Activated CD8-positive, alpha-beta memory T cell treated with anti-CD3 and anti-CD28 coated beads, Interleukin-2, amount 50 U/mL, for 4 hours (primary cell): ENCODE data around the gene UTP15.

Experiments used
- DNase-seq: peaks from one replicate; pipeline ENCODE4 v3.0.0-alpha.2; 2020

The UTP15 gene

GRCh38 chr5:73582285-73583145, 17.0 kb downstream of the UTP15 start:
- no peak for DNase-seq

GRCh38 chr5:73587923-73588322, 22.4 kb downstream of the UTP15 start:
- DNase-seq: no peak

DNA sequence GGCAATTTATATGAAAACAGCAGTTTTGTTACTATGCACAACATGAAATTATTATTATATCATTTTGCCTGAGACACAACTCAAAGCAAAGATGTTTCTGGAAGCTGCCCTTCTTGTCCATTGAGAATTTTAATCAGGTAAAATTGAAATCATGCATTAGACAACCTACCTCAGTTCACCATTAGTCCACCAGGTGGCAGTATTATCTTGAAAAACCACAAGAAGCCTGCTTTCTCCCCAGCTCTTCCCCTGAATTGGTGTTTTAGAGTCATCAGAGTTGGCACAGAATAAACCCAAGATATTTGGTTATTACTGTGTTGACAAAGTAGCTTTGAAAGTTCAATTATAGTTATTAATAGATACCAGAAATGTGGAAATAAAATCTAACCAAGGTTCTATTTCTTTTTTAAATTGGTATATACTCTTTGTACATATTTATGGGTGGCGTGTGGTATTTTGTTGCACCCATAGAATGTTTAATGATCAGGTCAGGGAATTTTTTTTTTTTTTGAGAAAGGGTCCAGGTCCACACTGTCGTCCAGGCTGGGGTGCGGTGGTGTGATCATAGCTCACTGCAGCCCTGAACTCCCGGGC, 25.7 kb downstream of the UTP15 start:
- DNase-seq: peak; percentile 23

- DNase-seq: no peak
Measured at GRCh38 chr5:73591698-73592501, 26.4 kb downstream of the UTP15 start.

- no peak for DNase-seq
Measured at GRCh38 chr5:73592551-73592950, 27.0 kb downstream of the UTP15 start.

DNA sequence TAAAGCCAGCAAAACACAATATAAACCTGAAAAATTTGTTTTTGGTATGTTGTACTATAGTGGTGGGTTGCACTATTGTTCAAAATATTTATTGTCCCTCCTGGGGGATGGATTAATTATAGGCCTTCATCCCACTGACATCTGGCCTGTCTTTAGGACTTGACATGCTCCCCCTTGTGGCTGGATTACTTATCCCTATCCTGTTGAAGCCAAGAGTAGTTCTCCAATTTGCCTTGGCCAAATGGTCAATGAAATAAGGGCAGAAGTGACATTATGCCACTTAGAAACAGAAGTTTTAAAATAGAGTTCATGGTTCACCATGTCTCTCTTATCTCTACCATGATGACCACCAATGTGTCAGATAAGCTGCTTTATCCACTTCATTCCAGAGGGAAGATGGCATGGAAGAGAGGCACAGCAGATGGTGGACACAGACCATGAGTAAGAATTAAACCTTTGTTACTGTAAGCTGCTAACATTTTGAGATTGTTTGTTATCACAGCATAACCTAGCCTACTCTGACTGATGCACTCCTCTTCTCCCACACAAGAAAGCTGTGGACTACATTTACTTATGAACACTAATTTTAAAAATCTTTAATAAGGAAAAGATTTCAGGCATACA, 31.3 kb downstream of the UTP15 start:
- no peak for DNase-seq

DNA sequence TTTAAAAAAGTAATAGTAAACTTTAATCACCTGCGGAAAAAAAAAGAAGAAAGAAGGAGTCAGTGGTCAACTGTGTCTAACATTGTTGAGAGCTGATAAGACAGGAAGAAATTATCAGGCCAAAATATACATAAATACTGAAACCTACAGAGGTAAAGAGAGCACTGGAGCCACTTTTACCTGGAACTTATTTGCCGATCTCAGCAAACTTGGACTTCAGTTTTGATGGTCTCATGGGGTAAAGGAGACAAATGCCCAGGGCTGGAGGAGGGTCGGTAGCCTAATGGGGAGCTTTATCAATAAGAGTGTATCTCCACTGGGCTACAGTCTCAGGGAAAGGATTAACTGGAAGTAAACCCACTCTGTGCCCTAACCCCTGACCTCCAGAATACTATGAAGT, 33.8 kb downstream of the UTP15 start:
- no peak for DNase-seq

GRCh38 chr5:73603998-73604397, 38.5 kb downstream of the UTP15 start:
- DNase-seq: no peak

DNA sequence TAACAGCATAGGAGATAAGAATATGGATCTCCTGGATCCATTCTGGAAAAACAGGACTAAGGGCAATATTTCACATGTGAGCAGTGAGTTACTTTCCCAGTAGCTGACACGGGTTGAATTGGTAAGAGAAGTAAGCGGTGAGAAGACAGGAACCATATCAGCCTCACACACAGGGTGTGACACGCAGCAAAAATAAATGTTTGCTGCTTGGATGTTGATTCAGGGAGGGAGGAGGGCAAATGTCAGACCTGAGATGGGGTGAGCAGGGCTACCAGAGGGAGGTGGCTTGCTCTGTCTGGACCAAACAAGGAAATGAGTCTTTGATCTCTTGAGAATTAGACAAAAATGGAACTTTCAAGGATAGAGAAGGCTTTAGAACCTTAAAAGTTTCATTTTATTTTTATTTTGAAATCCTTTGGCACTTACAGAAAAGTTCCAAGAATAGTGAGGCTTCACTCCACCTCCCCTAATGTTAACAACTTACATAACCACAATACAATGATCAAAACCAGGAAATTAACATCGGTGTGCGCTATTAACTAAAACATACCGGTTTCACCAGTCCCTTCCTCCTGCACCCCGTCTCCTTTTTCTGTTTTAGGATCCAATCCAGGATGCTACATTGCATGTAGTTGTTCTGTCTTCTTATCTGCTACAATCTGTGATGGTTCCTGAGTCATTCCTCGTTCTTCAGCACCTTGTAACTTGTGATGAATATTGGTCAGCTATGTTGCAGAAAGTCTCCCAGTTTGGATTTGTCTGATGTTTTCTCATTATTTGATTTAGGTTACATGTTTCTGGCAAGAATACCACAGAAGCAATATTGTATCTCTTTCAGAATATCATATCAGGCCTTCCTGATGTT, 39.9 kb downstream of the UTP15 start:
- DNase-seq: no peak

DNA sequence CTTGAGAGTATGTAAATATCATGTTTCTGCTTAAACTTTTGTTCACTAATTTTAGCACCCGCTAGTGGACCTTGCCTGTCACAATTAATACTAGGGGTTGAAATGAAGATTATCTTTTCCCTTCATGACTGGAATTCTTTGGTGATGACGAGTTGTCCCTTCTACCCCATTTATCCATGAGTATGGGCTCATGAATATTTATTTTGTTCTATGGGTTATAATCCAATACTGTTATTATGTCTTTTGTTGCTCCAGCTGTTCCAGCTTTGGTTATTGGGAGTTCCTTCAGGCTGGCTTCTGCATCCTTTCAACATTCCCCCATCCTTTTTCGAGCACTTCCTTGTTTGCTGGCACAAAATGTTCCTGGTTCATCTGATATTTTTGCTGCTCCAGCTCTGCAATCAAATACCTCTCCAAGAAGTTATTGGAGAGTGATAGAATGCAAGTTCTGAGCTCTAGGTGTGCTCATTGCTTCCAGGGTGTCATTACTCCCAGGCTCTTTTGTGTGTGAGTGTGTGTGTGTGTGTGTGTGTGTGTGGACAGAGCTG, 40.7 kb downstream of the UTP15 start:
- DNase-seq: no peak

GRCh38 chr5:73607228-73607627, 41.7 kb downstream of the UTP15 start:
- no peak for DNase-seq

GRCh38 chr5:73612799-73613198, 47.3 kb downstream of the UTP15 start:
- DNase-seq: no peak

DNA sequence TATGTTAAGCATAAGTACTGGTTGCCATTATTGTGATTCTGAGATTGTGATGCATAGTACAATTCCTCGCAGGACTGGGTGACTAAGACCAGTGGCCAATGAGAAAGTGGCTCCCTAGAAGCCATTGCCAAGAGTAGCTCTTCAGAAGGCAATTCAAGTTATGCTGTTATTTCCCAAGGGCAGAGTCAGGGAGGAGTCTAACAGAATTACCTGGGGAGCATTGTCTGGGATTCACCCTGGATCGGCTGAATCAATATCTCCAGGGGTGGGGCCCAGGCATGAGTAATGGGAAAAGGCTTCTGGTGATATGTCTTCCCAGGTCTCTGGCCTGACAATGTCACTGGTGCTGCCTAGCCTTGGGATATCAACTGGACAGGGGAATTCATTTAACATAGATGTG, 49.5 kb downstream of the UTP15 start:
- no peak for DNase-seq

DNA sequence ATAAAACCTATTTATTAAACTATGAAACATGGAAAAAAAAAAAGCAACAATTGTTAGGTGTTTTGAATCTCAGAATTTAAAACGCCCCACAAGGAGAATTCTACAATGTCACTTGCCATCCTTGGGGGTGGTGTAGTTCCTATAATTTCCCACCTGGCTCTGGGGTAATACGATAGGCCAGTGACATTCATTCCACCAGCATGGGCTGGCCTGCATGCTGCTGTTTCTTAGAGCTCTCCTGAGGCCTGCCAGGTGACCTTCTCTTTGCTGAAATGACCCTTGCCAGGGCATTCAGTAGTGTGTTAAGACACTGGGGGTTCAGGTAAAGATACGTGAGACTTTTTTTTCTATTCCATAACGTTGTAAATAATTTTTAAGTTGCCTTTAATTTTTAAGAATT, 50.4 kb downstream of the UTP15 start:
- no peak for DNase-seq

DNA sequence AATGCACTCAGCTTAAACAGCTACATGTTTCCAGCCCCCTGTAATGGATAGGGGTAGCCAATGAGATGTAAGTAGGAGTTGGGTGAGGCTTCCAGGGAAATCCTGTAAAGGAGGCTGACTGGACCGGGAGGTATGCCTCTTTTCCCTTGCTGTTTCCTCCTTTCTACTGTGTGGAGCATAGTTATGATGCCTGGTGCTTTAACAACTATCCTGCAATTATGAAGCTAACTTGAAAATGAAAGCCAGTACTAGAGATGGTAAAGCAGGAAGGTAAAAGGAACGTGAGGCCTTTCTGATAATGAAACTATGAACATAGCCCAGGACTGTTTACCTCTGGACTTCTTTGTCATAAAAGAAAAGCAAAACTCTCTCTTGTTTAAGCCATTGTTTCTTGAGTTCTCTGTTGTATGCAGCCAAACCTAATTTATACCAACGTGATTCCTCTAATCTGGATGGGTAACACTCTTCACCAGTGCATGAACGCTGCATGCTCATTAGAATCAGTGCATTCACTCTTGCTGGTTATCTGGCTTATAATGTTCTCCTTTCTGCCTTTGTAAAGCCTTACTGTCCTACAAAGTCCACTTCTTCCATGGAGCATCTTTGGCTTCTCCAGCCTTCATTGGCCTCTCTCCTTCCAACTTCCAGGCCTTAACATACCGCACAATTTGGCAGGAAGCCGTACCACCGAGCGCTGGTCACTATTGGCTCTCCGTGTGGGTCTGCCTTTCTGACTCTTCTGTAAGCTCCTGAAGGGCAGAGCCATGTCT, 52.2 kb downstream of the UTP15 start:
- no peak for DNase-seq

DNA sequence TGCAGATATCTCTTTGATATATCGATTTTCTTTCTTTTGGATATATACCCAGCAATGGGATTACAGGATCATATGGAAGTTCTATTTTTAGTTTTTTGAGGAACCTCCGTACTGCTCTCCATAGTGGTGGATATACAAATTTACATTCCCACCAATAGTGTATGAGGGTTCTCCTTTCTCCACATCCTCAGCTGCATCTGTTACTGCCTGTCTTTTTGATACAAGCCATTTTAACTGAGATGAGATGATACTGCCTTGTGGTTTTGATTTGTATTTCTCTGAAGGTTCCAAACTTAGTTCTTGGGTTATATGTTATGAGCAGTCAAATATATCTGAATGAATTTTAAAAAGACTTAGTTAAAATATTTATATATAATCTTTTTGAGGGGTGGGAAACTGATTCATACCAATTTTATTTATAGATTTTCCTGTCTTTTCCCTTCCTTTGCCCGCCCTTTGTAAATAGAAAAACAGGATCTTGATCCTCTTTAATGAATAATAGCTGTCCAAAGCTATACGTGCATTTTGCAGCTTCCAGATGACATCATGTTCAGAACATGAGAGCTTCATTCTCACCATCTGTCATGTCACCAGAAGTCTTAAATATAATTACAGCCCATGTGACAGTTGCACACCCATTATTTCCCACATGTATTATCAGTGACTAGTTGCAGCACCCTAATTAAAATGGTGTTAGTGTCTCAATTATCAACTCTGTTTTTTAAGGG, 54.2 kb downstream of the UTP15 start:
- no peak for DNase-seq

DNA sequence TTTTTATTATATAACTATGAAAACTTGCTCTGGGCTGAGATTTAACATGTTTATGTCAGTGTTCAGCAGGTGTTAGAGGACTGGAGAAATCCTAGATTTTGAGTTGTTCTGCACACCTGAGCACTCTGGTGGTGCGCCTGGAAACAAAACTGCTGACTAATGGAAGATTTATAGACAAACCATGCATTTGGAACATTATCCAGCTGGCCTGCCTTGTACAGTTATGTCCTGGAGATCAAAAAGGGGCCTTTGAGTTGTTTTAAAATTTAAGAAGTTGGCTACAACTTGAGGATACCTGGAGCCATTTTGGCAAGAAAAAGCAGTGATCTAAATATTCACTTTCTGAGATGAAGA, 54.8 kb downstream of the UTP15 start:
- no peak for DNase-seq

GRCh38 chr5:73623060-73623459, 57.5 kb downstream of the UTP15 start:
- DNase-seq: no peak

DNA sequence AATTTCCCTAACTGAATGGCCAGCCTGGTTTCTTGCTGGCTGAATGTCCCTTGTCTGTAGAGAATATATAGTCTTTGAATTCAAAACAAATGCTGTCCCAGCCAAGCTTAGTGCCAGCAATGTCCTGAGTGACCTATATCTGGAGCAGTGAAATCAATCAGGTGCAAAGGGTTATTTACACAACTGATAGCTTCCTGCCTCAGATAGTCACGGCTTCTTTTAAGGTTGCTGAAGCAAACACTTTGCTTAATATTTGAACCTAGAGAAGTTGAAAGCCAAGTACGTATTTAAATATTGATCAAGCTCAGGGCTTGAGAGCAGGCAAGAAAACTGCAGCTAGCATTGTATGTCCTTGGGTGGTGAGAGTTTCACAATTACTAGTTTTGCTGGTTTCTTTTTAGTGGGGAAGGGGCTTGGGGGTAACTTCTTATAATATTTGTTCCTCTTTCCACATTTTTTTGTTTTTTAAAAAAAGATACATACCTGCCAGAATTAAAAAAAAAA, 58.4 kb downstream of the UTP15 start:
- DNase-seq: no peak

GRCh38 chr5:73624888-73625287, 59.3 kb downstream of the UTP15 start:
- no peak for DNase-seq
